ENCODE data around the gene HSPA14. TPM values are rescaled to one million over a fixed set of nuclear protein-coding genes. Genes with fewer than 3 reads are reported as not detected.

The HSPA14 gene, protein sequence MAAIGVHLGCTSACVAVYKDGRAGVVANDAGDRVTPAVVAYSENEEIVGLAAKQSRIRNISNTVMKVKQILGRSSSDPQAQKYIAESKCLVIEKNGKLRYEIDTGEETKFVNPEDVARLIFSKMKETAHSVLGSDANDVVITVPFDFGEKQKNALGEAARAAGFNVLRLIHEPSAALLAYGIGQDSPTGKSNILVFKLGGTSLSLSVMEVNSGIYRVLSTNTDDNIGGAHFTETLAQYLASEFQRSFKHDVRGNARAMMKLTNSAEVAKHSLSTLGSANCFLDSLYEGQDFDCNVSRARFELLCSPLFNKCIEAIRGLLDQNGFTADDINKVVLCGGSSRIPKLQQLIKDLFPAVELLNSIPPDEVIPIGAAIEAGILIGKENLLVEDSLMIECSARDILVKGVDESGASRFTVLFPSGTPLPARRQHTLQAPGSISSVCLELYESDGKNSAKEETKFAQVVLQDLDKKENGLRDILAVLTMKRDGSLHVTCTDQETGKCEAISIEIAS
- 10 to 100 TPM; 15.9 to 19.9 (median 17.7) TPM for polyA plus RNA-seq
- long read RNA-seq, donor 1, partial matches to known transcripts: 21 of 25 reads
- long read RNA-seq, donor 1, other reads (novel, unspliced or antisense): 0 of 25 reads
- long read RNA-seq, donor 2, partial matches to known transcripts: 0 of 1 reads
- long read RNA-seq, donor 2, other reads (novel, unspliced or antisense): 0 of 1 reads
- long read RNA-seq, donor 3: 0 reads
- long read RNA-seq, donor 4: 0 reads
- long read RNA-seq, donor 5: 0 reads
- long read RNA-seq, donor 6, partial matches to known transcripts: 0 of 3 reads
- long read RNA-seq, donor 6, other reads (novel, unspliced or antisense): 0 of 3 reads
- long read RNA-seq, donor 7: 0 reads
- long read RNA-seq, donor 8: 0 reads
- long read RNA-seq, donor 9: 0 reads
- long read RNA-seq, donor 10, partial matches to known transcripts: 0 of 2 reads
- long read RNA-seq, donor 10, other reads (novel, unspliced or antisense): 0 of 2 reads

DNA sequence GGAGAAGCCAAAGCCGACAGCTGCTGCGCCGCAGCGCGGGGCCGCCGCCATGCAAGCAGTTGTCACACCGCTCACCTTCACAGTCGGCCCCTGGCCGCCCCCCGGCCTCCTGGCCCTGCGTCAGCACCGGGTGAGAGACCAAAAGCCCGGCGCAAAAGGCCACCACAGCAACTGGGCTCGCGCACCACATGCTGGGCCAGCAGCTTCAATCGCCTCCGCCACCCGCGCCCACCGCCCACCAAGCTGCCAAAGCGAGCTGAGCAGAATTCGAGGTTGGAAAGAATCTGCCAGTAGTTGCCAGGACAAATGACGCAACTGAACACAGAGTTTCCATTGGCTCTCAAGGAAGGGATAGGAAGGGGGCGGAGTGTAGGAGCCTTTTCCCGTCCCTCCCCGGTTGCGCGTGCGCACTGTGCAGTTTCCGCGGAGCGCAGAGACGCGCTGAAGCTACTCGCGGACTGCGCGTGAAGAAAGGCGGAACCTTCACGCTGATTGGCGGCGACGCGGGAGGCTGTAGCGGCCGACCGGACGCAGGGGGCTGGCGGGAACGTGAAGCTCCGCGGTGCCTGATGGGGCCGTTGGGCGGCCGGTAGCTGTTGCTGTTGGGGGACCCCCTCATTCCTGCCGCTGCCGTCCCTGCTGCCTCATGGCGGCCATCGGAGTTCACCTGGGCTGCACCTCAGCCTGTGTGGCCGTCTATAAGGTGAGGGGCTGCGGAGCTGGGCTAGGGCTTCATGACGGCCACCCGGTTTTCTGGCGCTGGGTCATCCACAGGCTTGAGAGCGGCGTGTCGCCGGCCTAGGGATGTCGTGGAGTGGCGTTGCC lies at the start of gene HSPA14, which contains the start of the genes CDNF and MSANTD7:
TSS of gene HSPA14 (plus strand) at position 550 of the 825 bp plus-strand sequence. CDS start at position 647, 97 bp downstream.
TSS of gene CDNF (minus strand) at position 281 of the 825 bp plus-strand sequence. CDS start at position 190, 91 bp downstream.
TSS of gene MSANTD7 (plus strand) at position 550 of the 825 bp plus-strand sequence. CDS start 3,979 bp downstream, outside the sequence.
- 0 to 1% (median 0%) methylated on average over 66 to 72 of the region's 72 CpGs for WGBS, 3 donors
- DNase-seq: peak; percentile 100
- Histone ChIP-seq H3K27me3 (ENCODE audit: control insufficient read depth in 3 of 3, insufficient read depth in 3 of 3, low read length in 3 of 3) (no peaks in the 10 kb centered on the region), H3K36me3 (ENCODE audit: control insufficient read depth in 3 of 3, insufficient read depth in 2 of 3, low read depth in 1 of 3, low read length in 3 of 3) (peaks cover 0 to 13% (median 5%) of the 10 kb centered on the region in 3 donors), H3K27ac (ENCODE audit: low read depth in 1 of 3, low read length in 2 of 3) (peak within 1 kb of the TSS; percentile 94 to 99 (median 95)), H3K4me1 (ENCODE audit: control insufficient read depth in 3 of 3, insufficient read depth in 2 of 3, low read depth in 1 of 3, low read length in 2 of 3) (no peaks in the 10 kb centered on the region), H3K4me3 (ENCODE audit: low read depth in 1 of 3, low read length in 3 of 3) (peak within 1 kb of the TSS; percentile 92 to 98 (median 94)), H3K9me3 (ENCODE audit: control insufficient read depth in 2 of 2, insufficient read depth in 1 of 2, low read depth in 1 of 2, low read length in 1 of 2) (no peaks in the 10 kb centered on the region)
- FAIRE-seq: no peak

DNA sequence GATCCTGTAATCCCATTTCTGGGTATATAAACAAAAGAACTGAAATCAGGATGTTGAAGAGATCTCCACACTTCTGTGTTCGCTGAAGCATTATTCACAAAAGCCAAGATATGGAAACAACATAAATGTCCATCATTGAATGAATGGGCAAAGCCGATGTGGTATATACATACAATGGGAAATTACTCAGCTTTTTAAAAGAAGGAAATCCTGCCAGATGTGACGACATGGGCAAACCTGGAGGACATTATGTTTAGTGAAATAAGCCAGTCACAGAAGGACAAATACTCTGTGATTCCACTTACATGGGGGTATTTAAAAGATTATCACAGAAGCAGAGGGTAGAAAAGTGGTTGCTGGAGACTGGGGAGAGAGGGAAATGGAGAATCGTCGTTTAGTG lies 39.5 kb upstream of the HSPA14 start:
- H3K27ac ChIP-seq (ENCODE audit: low read depth in 1 of 3, low read length in 2 of 3): no peak overlapping the region
- H3K27me3 ChIP-seq (ENCODE audit: control insufficient read depth in 3 of 3, insufficient read depth in 3 of 3, low read length in 3 of 3): peaks cover 0 to 7% (median 0%) of the 10 kb centered on the region in 3 donors
- DNase-seq: no peak
- no peaks in the 10 kb centered on the region for H3K4me1 ChIP-seq (ENCODE audit: control insufficient read depth in 3 of 3, insufficient read depth in 2 of 3, low read depth in 1 of 3, low read length in 2 of 3)
- H3K9me3 ChIP-seq (ENCODE audit: control insufficient read depth in 2 of 2, insufficient read depth in 1 of 2, low read depth in 1 of 2, low read length in 1 of 2): no peaks in the 10 kb centered on the region
- H3K4me3 ChIP-seq (ENCODE audit: low read depth in 1 of 3, low read length in 3 of 3): no peak overlapping the region
- no peak for FAIRE-seq
- no peaks in the 10 kb centered on the region for H3K36me3 ChIP-seq (ENCODE audit: control insufficient read depth in 3 of 3, insufficient read depth in 2 of 3, low read depth in 1 of 3, low read length in 3 of 3)
- 40 to 63% (median 47%) methylated on average over 5 of the region's 5 CpGs for WGBS, 3 donors

DNA sequence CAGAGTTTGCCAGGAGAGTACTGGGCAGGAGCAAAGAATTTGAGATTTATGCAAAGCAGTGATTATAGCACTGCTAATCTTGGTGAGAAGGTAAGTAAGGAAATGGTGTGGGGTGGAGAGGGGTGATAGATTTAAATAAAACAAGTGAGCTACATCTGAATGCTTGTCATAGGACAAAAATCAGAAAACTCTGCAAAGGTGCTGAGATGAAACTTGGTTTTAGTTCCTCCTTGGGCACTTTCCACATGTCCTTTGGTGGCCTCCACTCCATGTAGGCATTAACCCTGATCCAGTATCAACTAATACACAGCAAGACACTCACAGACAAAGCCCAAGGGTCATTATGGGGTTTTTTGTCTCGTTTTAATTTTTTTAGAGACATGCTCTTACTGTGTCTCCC lies 37.7 kb upstream of the HSPA14 start:
- Histone ChIP-seq H3K4me3 (ENCODE audit: low read depth in 1 of 3, low read length in 3 of 3) (no peak overlapping the region), H3K27me3 (ENCODE audit: control insufficient read depth in 3 of 3, insufficient read depth in 3 of 3, low read length in 3 of 3) (peaks cover 0 to 7% (median 0%) of the 10 kb centered on the region in 3 donors), H3K27ac (ENCODE audit: low read depth in 1 of 3, low read length in 2 of 3) (no peak overlapping the region), H3K4me1 (ENCODE audit: control insufficient read depth in 3 of 3, insufficient read depth in 2 of 3, low read depth in 1 of 3, low read length in 2 of 3) (no peaks in the 10 kb centered on the region), H3K36me3 (ENCODE audit: control insufficient read depth in 3 of 3, insufficient read depth in 2 of 3, low read depth in 1 of 3, low read length in 3 of 3) (no peaks in the 10 kb centered on the region), H3K9me3 (ENCODE audit: control insufficient read depth in 2 of 2, insufficient read depth in 1 of 2, low read depth in 1 of 2, low read length in 1 of 2) (no peaks in the 10 kb centered on the region)
- DNase-seq: no peak
- no peak for FAIRE-seq
- 42 to 63% (median 58%) methylated on average over 1 of the region's 1 CpG for WGBS, 3 donors

DNA sequence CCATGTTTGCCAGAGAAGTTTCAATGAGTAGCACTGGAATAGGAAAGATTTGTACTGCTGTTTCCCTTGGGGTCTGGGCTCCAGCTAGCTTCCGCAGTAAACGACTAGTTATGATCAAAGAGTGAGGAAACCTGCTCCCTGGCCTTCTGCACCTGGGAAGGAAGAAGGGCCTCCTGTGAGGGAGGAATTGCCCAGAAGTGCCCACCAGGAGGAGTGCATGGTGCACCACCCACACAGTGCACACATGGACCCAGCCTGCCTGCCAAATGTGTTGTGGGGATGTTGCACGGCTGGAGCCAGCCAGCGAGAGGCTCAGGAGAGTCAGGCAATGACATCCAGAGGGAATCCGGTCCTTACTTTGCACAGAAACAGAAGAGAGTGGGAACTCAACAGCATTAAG lies 36.4 kb upstream of the HSPA14 start:
- no peak overlapping the region for H3K27ac ChIP-seq (ENCODE audit: low read depth in 1 of 3, low read length in 2 of 3)
- FAIRE-seq (no peak), DNase-seq (peak in 1 of 2 donors; percentile 26)
- no peaks in the 10 kb centered on the region for H3K9me3 ChIP-seq (ENCODE audit: control insufficient read depth in 2 of 2, insufficient read depth in 1 of 2, low read depth in 1 of 2, low read length in 1 of 2)
- no peaks in the 10 kb centered on the region for H3K36me3 ChIP-seq (ENCODE audit: control insufficient read depth in 3 of 3, insufficient read depth in 2 of 3, low read depth in 1 of 3, low read length in 3 of 3)
- WGBS, 3 donors: 44 to 57% (median 55%) methylated on average over 5 of the region's 5 CpGs
- no peak overlapping the region for H3K4me3 ChIP-seq (ENCODE audit: low read depth in 1 of 3, low read length in 3 of 3)
- peaks cover 0 to 7% (median 0%) of the 10 kb centered on the region in 3 donors for H3K27me3 ChIP-seq (ENCODE audit: control insufficient read depth in 3 of 3, insufficient read depth in 3 of 3, low read length in 3 of 3)
- no peaks in the 10 kb centered on the region for H3K4me1 ChIP-seq (ENCODE audit: control insufficient read depth in 3 of 3, insufficient read depth in 2 of 3, low read depth in 1 of 3, low read length in 2 of 3)

DNA sequence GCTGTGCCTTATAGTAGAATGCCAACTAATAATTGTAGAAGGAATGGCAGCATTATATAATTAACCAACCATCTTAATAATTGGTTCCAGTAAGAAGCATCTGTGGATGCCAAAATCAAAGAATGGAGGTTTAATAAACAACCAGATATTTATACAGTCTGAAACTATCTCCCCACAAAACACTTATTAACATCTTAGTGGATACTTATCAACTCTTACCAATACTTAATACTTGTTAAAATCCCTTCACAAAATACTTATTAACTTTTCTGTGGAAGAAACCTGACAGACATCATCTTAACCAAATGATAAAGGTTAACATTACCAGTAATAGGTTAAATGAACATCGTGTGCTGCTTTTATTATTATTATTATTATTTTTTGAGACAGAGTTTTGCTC lies 34.3 kb upstream of the HSPA14 start:
- FAIRE-seq: no peak
- H3K4me3 ChIP-seq (ENCODE audit: low read depth in 1 of 3, low read length in 3 of 3): no peak overlapping the region
- H3K36me3 ChIP-seq (ENCODE audit: control insufficient read depth in 3 of 3, insufficient read depth in 2 of 3, low read depth in 1 of 3, low read length in 3 of 3): no peaks in the 10 kb centered on the region
- H3K27me3 ChIP-seq (ENCODE audit: control insufficient read depth in 3 of 3, insufficient read depth in 3 of 3, low read length in 3 of 3): peaks cover 0 to 7% (median 0%) of the 10 kb centered on the region in 3 donors
- DNase-seq: no peak
- no peaks in the 10 kb centered on the region for H3K9me3 ChIP-seq (ENCODE audit: control insufficient read depth in 2 of 2, insufficient read depth in 1 of 2, low read depth in 1 of 2, low read length in 1 of 2)
- no peaks in the 10 kb centered on the region for H3K4me1 ChIP-seq (ENCODE audit: control insufficient read depth in 3 of 3, insufficient read depth in 2 of 3, low read depth in 1 of 3, low read length in 2 of 3)
- 0 to 43% (median 28%) methylated on average over 1 of the region's 1 CpG for WGBS, 3 donors
- H3K27ac ChIP-seq (ENCODE audit: low read depth in 1 of 3, low read length in 2 of 3): no peak overlapping the region

DNA sequence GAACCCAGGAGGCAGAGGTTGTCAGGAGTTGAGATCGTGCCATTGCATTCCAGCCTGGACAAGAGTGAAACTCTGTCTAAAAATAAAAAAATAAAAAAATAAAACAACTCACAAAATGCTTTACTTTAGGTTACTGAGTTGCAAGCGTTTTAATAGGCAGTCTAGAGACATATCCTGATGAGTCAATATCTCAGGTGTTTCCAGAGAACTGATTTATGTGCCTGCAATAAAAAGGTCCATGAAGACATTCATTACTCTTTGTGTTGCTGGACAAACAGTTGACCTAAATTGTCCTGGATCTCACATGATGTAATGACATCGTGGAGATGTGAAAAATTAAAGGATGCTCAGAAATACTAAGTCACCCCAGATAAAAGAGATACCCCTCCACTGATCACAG lies 31.8 kb upstream of the HSPA14 start:
- no peaks in the 10 kb centered on the region for H3K36me3 ChIP-seq (ENCODE audit: control insufficient read depth in 3 of 3, insufficient read depth in 2 of 3, low read depth in 1 of 3, low read length in 3 of 3)
- H3K27ac ChIP-seq (ENCODE audit: low read depth in 1 of 3, low read length in 2 of 3): no peak overlapping the region
- WGBS, 3 donors: 30 to 71% (median 55%) methylated on average over 3 of the region's 3 CpGs
- peaks cover 0 to under 1% (median 0%) of the 10 kb centered on the region in 3 donors for H3K27me3 ChIP-seq (ENCODE audit: control insufficient read depth in 3 of 3, insufficient read depth in 3 of 3, low read length in 3 of 3)
- no peaks in the 10 kb centered on the region for H3K4me1 ChIP-seq (ENCODE audit: control insufficient read depth in 3 of 3, insufficient read depth in 2 of 3, low read depth in 1 of 3, low read length in 2 of 3)
- FAIRE-seq (no peak), DNase-seq (no peak)
- H3K9me3 ChIP-seq (ENCODE audit: control insufficient read depth in 2 of 2, insufficient read depth in 1 of 2, low read depth in 1 of 2, low read length in 1 of 2): no peaks in the 10 kb centered on the region
- H3K4me3 ChIP-seq (ENCODE audit: low read depth in 1 of 3, low read length in 3 of 3): no peak overlapping the region

DNA sequence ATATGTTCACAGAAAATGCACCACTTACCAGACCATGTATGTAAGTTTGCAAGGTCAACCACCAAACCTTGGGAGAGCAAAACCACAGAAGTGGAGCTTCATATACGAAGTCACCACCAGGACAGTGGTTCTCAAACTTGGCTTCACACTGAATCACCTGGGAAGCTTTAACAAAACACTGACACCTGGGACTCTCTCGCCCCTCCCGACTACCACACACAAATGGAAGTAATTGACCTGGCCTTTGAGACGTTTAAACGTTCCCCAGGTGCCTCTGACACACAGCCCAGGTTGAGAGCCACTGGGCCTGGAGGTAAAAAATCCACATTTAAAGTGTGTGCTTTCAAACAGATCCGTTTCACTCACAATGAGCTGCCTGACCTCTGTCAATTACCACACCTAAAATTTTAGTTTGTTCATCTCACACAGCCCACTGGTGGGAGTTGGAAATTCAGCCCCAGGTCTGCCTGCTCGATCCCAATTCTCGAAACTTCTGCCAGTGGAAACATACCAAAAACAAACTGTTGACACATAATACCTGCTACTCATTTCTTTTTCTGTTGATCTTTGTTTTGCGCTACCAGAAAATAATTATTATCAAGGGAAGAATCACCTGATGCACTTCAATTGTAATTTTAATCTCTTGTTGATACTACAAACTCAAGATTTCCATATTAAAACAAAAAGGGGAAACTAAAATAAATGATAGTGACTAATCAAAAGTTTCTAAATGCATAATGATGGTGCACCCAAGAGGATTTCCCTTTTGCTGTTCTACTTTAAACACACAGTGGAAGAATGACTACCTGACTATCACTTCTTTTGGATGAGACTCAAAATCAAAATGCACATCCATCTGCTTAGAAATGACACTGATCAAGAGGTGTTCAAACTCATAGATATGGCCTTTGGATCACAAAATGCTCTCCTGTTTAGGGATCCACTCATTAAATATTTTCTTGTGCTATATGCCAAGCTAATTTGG lies 26.8 kb upstream of the HSPA14 start:
- Histone ChIP-seq H3K9me3 (ENCODE audit: control insufficient read depth in 2 of 2, insufficient read depth in 1 of 2, low read depth in 1 of 2, low read length in 1 of 2) (no peaks in the 10 kb centered on the region), H3K4me1 (ENCODE audit: control insufficient read depth in 3 of 3, insufficient read depth in 2 of 3, low read depth in 1 of 3, low read length in 2 of 3) (no peaks in the 10 kb centered on the region), H3K27me3 (ENCODE audit: control insufficient read depth in 3 of 3, insufficient read depth in 3 of 3, low read length in 3 of 3) (no peaks in the 10 kb centered on the region), H3K4me3 (ENCODE audit: low read depth in 1 of 3, low read length in 3 of 3) (no peak overlapping the region), H3K27ac (ENCODE audit: low read depth in 1 of 3, low read length in 2 of 3) (no peak overlapping the region), H3K36me3 (ENCODE audit: control insufficient read depth in 3 of 3, insufficient read depth in 2 of 3, low read depth in 1 of 3, low read length in 3 of 3) (no peaks in the 10 kb centered on the region)
- DNase-seq: no peak
- FAIRE-seq: no peak
- 51 to 71% (median 62%) methylated on average over 9 of the region's 9 CpGs for WGBS, 3 donors

Data from small intestine (tissue), 16 donors.